ENCODE results near the gene FAM25G. TPM values are rescaled to one million over a fixed set of nuclear protein-coding genes. Genes with fewer than 3 reads are reported as not detected.
"Not testable (repeated sequence)": the region's sequence is repeated elsewhere in the genome, so short reads cannot be mapped to it uniquely, and the experiment has no call there.

The FAM25G gene
- not detected in 2 replicates for total RNA-seq (2012; rRNA removed)

- H3K4me3 ChIP-seq (ENCODE audit: low read length); H3K9me3 ChIP-seq (replicated peaks; ENCODE audit: low read length); H3K27me3 ChIP-seq (ENCODE audit: control insufficient read depth, insufficient read depth, low read length); H3K4me1 ChIP-seq (ENCODE audit: control insufficient read depth, insufficient read depth, low read length); H3K4me2 ChIP-seq (ENCODE audit: low read length); H3K9ac ChIP-seq (ENCODE audit: low read depth, low read length); H3K36me3 ChIP-seq (ENCODE audit: insufficient read depth, low read length): not testable (repeated sequence)
Measured at GRCh38 chr10:47491600-47491999, at the start of gene FAM25G. FAM25G (minus strand) TSS chr10:47491700; CDS start chr10:47491674, 26 bp downstream.

GRCh38 chr10:47536430-47536829 lies 44.9 kb upstream of the FAM25G start:
- H3K9me3 ChIP-seq (replicated peaks; ENCODE audit: low read length); H3K4me3 ChIP-seq (ENCODE audit: low read length); H3K9ac ChIP-seq (ENCODE audit: low read depth, low read length); H3K4me1 ChIP-seq (ENCODE audit: control insufficient read depth, insufficient read depth, low read length); H3K27me3 ChIP-seq (ENCODE audit: control insufficient read depth, insufficient read depth, low read length); H3K36me3 ChIP-seq (ENCODE audit: insufficient read depth, low read length); H3K4me2 ChIP-seq (ENCODE audit: low read length): not testable (repeated sequence)

GRCh38 chr10:47523475-47523874 lies 32.0 kb upstream of the FAM25G start, which contains the start of gene AGAP9:
AGAP9 (minus strand) TSS chr10:47523638; CDS start chr10:47523526, 112 bp downstream.
- not testable (repeated sequence) for H3K36me3 ChIP-seq (ENCODE audit: insufficient read depth, low read length); H3K4me2 ChIP-seq (ENCODE audit: low read length); H3K27me3 ChIP-seq (ENCODE audit: control insufficient read depth, insufficient read depth, low read length); H3K9me3 ChIP-seq (replicated peaks; ENCODE audit: low read length); H3K4me3 ChIP-seq (ENCODE audit: low read length); H3K9ac ChIP-seq (ENCODE audit: low read depth, low read length); H3K4me1 ChIP-seq (ENCODE audit: control insufficient read depth, insufficient read depth, low read length)

GRCh38 chr10:47502313-47502712 lies 10.8 kb upstream of the FAM25G start:
- H3K27me3 ChIP-seq (ENCODE audit: control insufficient read depth, insufficient read depth, low read length); H3K4me1 ChIP-seq (ENCODE audit: control insufficient read depth, insufficient read depth, low read length); H3K9ac ChIP-seq (ENCODE audit: low read depth, low read length); H3K36me3 ChIP-seq (ENCODE audit: insufficient read depth, low read length); H3K4me2 ChIP-seq (ENCODE audit: low read length); H3K9me3 ChIP-seq (replicated peaks; ENCODE audit: low read length); H3K4me3 ChIP-seq (ENCODE audit: low read length): not testable (repeated sequence)

- not testable (repeated sequence) for H3K4me2 ChIP-seq (ENCODE audit: low read length); H3K27me3 ChIP-seq (ENCODE audit: control insufficient read depth, insufficient read depth, low read length)
Measured at GRCh38 chr10:47494226-47494625, 2.7 kb upstream of the FAM25G start.

GRCh38 chr10:47489630-47490029 lies 1.9 kb downstream of the FAM25G start:
- not testable (repeated sequence) for H3K27me3 ChIP-seq (ENCODE audit: control insufficient read depth, insufficient read depth, low read length); H3K4me3 ChIP-seq (ENCODE audit: low read length); H3K9ac ChIP-seq (ENCODE audit: low read depth, low read length); H3K36me3 ChIP-seq (ENCODE audit: insufficient read depth, low read length); H3K4me1 ChIP-seq (ENCODE audit: control insufficient read depth, insufficient read depth, low read length); H3K4me2 ChIP-seq (ENCODE audit: low read length); H3K9me3 ChIP-seq (replicated peaks; ENCODE audit: low read length)

More at GRCh38 chr10:47494226-47494625, 2.7 kb upstream of the FAM25G start:
- not testable (repeated sequence) for H3K9ac ChIP-seq (ENCODE audit: low read depth, low read length); H3K36me3 ChIP-seq (ENCODE audit: insufficient read depth, low read length); H3K9me3 ChIP-seq (replicated peaks; ENCODE audit: low read length); H3K4me1 ChIP-seq (ENCODE audit: control insufficient read depth, insufficient read depth, low read length); H3K4me3 ChIP-seq (ENCODE audit: low read length)

GRCh38 chr10:47485943-47486342 lies 5.6 kb downstream of the FAM25G start:
- H3K36me3 ChIP-seq (ENCODE audit: insufficient read depth, low read length); H3K4me2 ChIP-seq (ENCODE audit: low read length); H3K4me1 ChIP-seq (ENCODE audit: control insufficient read depth, insufficient read depth, low read length); H3K9me3 ChIP-seq (replicated peaks; ENCODE audit: low read length); H3K4me3 ChIP-seq (ENCODE audit: low read length); H3K9ac ChIP-seq (ENCODE audit: low read depth, low read length); H3K27me3 ChIP-seq (ENCODE audit: control insufficient read depth, insufficient read depth, low read length): not testable (repeated sequence)

GRCh38 chr10:47484786-47485185 lies 6.7 kb downstream of the FAM25G start:
- not testable (repeated sequence) for H3K4me1 ChIP-seq (ENCODE audit: control insufficient read depth, insufficient read depth, low read length); H3K9me3 ChIP-seq (replicated peaks; ENCODE audit: low read length); H3K36me3 ChIP-seq (ENCODE audit: insufficient read depth, low read length); H3K4me3 ChIP-seq (ENCODE audit: low read length); H3K4me2 ChIP-seq (ENCODE audit: low read length); H3K27me3 ChIP-seq (ENCODE audit: control insufficient read depth, insufficient read depth, low read length); H3K9ac ChIP-seq (ENCODE audit: low read depth, low read length)

GRCh38 chr10:47483923-47484322 lies 7.6 kb downstream of the FAM25G start, which contains the start of gene ANXA8:
ANXA8 (minus strand) TSS chr10:47484115; CDS start chr10:47483933, 182 bp downstream.
- not testable (repeated sequence) for H3K36me3 ChIP-seq (ENCODE audit: insufficient read depth, low read length); H3K9ac ChIP-seq (ENCODE audit: low read depth, low read length); H3K4me3 ChIP-seq (ENCODE audit: low read length); H3K27me3 ChIP-seq (ENCODE audit: control insufficient read depth, insufficient read depth, low read length); H3K4me1 ChIP-seq (ENCODE audit: control insufficient read depth, insufficient read depth, low read length); H3K9me3 ChIP-seq (replicated peaks; ENCODE audit: low read length); H3K4me2 ChIP-seq (ENCODE audit: low read length)

- not testable (repeated sequence) for H3K4me1 ChIP-seq (ENCODE audit: control insufficient read depth, insufficient read depth, low read length); H3K27me3 ChIP-seq (ENCODE audit: control insufficient read depth, insufficient read depth, low read length); H3K4me2 ChIP-seq (ENCODE audit: low read length); H3K4me3 ChIP-seq (ENCODE audit: low read length); H3K36me3 ChIP-seq (ENCODE audit: insufficient read depth, low read length); H3K9ac ChIP-seq (ENCODE audit: low read depth, low read length); H3K9me3 ChIP-seq (replicated peaks; ENCODE audit: low read length)
Measured at GRCh38 chr10:47482367-47482766, 9.1 kb downstream of the FAM25G start.

- not testable (repeated sequence) for H3K9me3 ChIP-seq (replicated peaks; ENCODE audit: low read length); H3K36me3 ChIP-seq (ENCODE audit: insufficient read depth, low read length); H3K4me3 ChIP-seq (ENCODE audit: low read length); H3K27me3 ChIP-seq (ENCODE audit: control insufficient read depth, insufficient read depth, low read length); H3K4me2 ChIP-seq (ENCODE audit: low read length); H3K9ac ChIP-seq (ENCODE audit: low read depth, low read length); H3K4me1 ChIP-seq (ENCODE audit: control insufficient read depth, insufficient read depth, low read length)
Measured at GRCh38 chr10:47481768-47482181, 9.7 kb downstream of the FAM25G start.

- H3K4me2 ChIP-seq (ENCODE audit: low read length); H3K9me3 ChIP-seq (replicated peaks; ENCODE audit: low read length); H3K27me3 ChIP-seq (ENCODE audit: control insufficient read depth, insufficient read depth, low read length); H3K9ac ChIP-seq (ENCODE audit: low read depth, low read length); H3K36me3 ChIP-seq (ENCODE audit: insufficient read depth, low read length); H3K4me1 ChIP-seq (ENCODE audit: control insufficient read depth, insufficient read depth, low read length); H3K4me3 ChIP-seq (ENCODE audit: low read length): not testable (repeated sequence)
Measured at GRCh38 chr10:47481182-47481766, 10.2 kb downstream of the FAM25G start.

Data from skeletal muscle satellite cell (primary cell).